GM18502 (cell line): ENCODE results near the gene MOAP1.
"Not testable (repeated sequence)": the region's sequence is repeated elsewhere in the genome, so short reads cannot be mapped to it uniquely, and the experiment has no call there.

Experiments
- ATAC-seq: cut with Tn5 transposase; IDR thresholded peaks from one replicate; pipeline ENCODE4 v1.9.1; 2021; ENCODE audit warnings: mild to moderate bottlenecking; ENCODE audit not compliant: unreplicated experiment, poor library complexity

MOAP1 gene

GRCh38 chr14:93150227-93151208 is 34.2 kb downstream of the MOAP1 start:
- ATAC-seq: no peak

DNA sequence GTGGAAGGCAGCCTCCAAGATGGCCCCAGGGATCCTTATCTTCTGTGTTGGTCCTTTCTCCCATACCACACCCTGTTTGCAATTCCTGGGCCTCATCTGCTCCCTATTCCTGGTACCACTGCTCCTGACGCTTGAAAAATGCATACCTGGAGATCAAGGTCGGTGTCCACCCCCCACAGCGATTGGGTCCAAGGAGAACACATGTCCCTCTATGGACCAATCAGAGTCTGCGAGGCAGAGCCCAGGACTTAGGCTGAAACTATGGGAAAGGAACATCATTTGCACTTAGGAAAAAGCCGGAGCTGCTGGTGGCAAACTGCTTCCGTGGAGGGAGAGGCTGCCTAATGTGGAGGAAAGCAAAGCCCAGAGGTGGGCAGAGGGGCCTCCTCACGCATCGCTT is 35.7 kb downstream of the MOAP1 start:
- ATAC-seq: no peak

DNA sequence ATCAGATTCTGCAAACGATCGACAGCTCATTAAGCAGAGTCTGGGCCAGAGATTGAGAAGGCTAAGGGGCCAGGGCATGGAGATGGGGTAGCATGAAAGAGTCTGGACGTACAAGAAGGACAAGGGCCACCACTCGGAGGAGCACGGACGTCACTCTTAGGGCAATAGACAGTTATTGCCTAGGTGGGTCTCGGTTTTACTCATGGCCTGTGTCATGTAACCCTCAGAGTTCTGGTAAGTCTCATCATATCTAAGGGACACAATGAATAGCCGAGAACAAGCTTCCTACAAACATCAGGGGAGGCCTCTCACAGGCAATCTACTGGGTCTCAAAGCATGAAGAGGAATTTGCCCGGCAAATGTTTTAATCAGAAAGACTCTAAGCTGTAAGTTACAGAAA is 38.6 kb downstream of the MOAP1 start:
- ATAC-seq: no peak

- no peak for ATAC-seq
These were observed 41.6 kb downstream of the MOAP1 start for GRCh38 chr14:93142854-93143652.

GRCh38 chr14:93137864-93138263 is 46.8 kb downstream of the MOAP1 start:
- ATAC-seq: no peak

- ATAC-seq: not testable (repeated sequence)
These were observed 48.2 kb downstream of the MOAP1 start for GRCh38 chr14:93136508-93136907.

DNA sequence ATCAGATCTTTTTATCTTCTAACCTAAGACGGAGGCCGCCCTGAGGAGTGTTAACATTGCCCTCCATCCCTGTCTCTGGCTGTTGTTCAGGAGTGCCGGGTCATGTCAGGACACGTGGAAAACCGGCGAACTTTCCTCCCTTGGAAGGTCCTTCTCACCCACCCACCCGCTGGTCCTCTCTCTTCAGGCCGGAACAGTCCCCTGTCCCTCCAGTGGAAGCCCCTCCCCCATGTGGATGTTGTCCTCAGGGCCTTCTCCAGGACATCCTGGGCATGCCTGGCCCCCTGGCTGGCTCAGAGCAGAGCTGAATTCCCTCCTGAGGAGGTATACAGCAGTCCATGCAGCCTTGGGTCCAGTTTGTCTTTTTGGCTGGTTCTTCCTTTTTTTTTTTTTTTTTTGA is 48.7 kb downstream of the MOAP1 start:
- no peak for ATAC-seq

- ATAC-seq: no peak
These were observed 49.3 kb downstream of the MOAP1 start for GRCh38 chr14:93135399-93135798.

GRCh38 chr14:93133464-93133863 is 51.2 kb downstream of the MOAP1 start:
- ATAC-seq: no peak

DNA sequence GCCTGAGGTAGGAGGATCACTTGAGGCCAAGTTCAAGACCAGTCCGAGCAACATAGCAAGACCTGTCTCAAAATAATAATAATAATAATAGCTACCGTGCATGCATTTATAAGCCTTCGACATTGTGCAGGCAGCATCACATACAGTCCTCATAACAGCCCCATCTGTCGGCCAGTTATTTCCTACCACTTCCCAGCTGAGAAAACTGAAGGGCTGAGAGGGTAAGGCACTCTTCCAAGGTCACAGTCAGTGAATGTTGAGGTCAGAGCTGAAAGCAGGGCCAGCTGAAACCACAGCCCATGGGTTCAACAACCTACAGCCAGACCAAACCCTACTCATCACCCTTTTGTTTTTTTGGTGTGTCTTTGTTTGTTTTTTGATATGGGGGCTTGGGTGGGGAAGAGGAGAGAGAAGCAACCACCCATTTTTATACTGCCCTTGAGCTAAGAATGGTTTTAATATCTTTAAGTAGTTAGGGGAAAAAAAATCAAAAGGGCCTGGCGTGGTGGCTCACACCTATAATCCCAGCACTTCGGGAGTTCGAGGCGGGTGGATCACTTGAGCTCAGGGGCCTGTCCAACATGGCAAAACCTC is 52.1 kb downstream of the MOAP1 start:
- no peak for ATAC-seq
